HEK293 (cell line): ENCODE results near the gene B3GALNT1.

ENCODE experiments used
- CTCF ChIP-seq: fragments of 450-650 bp; formaldehyde crosslinking; IDR thresholded peaks from 2 replicates; pipeline ENCODE4 v1.5.1; 2016; ENCODE audit warnings: missing biosample characterization, missing genetic modification characterization
- GLI4 ChIP-seq: fragments of 450-650 bp; formaldehyde crosslinking; IDR thresholded peaks from 2 replicates; pipeline ENCODE4 v1.5.1; 2016; ENCODE audit warnings: missing biosample characterization, missing genetic modification characterization
- PATZ1 ChIP-seq: fragments of 450-650 bp; formaldehyde crosslinking; IDR thresholded peaks from 2 replicates; pipeline ENCODE4 v1.5.1; 2016; ENCODE audit warnings: missing biosample characterization, missing genetic modification characterization
- ZBTB1 ChIP-seq: fragments of 450-650 bp; formaldehyde crosslinking; IDR thresholded peaks from 2 replicates; pipeline ENCODE4 v1.5.1; 2016; ENCODE audit warnings: missing biosample characterization, missing genetic modification characterization
- ZNF202 ChIP-seq: fragments of 450-650 bp; formaldehyde crosslinking; IDR thresholded peaks from 2 replicates; pipeline ENCODE4 v1.5.1; 2016; ENCODE audit warnings: missing biosample characterization, missing genetic modification characterization, borderline replicate concordance
- ZNF350 ChIP-seq: fragments of 450-650 bp; formaldehyde crosslinking; IDR thresholded peaks from 2 replicates; pipeline ENCODE4 v1.5.0; 2017; ENCODE audit warnings: missing biosample characterization, mild to moderate bottlenecking, missing genetic modification characterization
- ZNF391 ChIP-seq: fragments of 450-650 bp; formaldehyde crosslinking; IDR thresholded peaks from 2 replicates; pipeline ENCODE4 v1.5.1; 2016; ENCODE audit warnings: low read depth, missing biosample characterization, missing genetic modification characterization, borderline replicate concordance
- ZNF501 ChIP-seq: fragments of 450-650 bp; formaldehyde crosslinking; IDR thresholded peaks from 2 replicates; pipeline ENCODE4 v1.5.1; 2016; ENCODE audit warnings: missing biosample characterization, missing genetic modification characterization
- ZNF677 ChIP-seq: fragments of 450-650 bp; IDR thresholded peaks from 2 replicates; pipeline ENCODE4 v1.5.0; 2018; ENCODE audit warnings: missing biosample characterization, mild to moderate bottlenecking, missing genetic modification characterization, moderate library complexity

GRCh38 chr3:161082063-161082462, 23.1 kb downstream of the B3GALNT1 start:
- TF ChIP-seq ZNF501 (tag by site-specific recombination) (no peak), ZNF202 (tag by site-specific recombination) (no peak), CTCF (tag by site-specific recombination) (no peak), ZBTB1 (tag by site-specific recombination) (no peak), ZNF677 (tag by site-specific recombination) (no peak), ZNF391 (tag by site-specific recombination) (no peak), ZNF350 (no peak), GLI4 (tag by site-specific recombination) (no peak), PATZ1 (tag by site-specific recombination) (no peak)
